Measurements from ENCODE around the gene MACF1. TPM values are rescaled to one million over a fixed set of nuclear protein-coding genes. Genes with fewer than 3 reads are reported as not detected.
"Not testable (repeated sequence)": the region's sequence is repeated elsewhere in the genome, so short reads cannot be mapped to it uniquely, and the experiment has no call there.

Gene MACF1
- total RNA-seq, 1 donor: 284 TPM

DNA sequence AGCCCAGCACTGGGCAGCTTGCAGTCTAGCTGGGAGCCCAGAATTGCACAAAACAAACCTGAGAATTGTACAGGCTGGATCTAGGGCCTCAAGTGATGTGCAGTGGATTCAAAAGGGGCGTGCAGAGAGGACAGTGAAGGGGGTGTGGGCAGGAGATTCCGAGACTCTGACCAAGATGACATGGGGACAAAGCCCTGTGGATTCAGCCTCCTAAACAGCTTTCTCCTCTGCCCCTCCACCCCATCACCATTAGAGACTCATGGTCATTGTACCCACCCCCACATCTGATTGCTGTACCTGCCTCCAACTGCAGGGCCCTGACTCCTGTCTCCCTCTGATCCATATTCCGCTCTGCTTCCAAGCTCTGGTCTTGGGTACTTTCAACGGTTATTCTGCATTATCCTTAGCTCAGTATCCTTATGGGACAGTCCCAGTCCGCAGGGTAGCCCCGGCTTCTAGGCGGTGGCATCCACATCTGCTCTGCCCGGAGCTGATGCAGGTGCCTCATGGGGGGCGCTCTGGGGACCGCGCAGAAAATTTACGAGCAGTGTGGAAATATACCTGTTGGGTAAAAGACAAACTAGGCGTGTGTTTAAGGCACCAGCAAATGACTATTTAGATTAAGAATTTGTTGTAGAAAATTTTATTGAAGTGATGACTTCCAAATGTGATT, 285.2 kb downstream of the MACF1 start:
- no peak overlapping the region for H3K4me3 ChIP-seq (ENCODE audit: low read depth, low read length)
- TF ChIP-seq, protein P1, sequence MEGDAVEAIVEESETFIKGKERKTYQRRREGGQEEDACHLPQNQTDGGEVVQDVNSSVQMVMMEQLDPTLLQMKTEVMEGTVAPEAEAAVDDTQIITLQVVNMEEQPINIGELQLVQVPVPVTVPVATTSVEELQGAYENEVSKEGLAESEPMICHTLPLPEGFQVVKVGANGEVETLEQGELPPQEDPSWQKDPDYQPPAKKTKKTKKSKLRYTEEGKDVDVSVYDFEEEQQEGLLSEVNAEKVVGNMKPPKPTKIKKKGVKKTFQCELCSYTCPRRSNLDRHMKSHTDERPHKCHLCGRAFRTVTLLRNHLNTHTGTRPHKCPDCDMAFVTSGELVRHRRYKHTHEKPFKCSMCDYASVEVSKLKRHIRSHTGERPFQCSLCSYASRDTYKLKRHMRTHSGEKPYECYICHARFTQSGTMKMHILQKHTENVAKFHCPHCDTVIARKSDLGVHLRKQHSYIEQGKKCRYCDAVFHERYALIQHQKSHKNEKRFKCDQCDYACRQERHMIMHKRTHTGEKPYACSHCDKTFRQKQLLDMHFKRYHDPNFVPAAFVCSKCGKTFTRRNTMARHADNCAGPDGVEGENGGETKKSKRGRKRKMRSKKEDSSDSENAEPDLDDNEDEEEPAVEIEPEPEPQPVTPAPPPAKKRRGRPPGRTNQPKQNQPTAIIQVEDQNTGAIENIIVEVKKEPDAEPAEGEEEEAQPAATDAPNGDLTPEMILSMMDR (IDR thresholded peaks at IDR 0.05; ENCODE audit: insufficient read depth, low read length): no peak
- DNase-seq (ENCODE audit: low read depth): no peak

DNA sequence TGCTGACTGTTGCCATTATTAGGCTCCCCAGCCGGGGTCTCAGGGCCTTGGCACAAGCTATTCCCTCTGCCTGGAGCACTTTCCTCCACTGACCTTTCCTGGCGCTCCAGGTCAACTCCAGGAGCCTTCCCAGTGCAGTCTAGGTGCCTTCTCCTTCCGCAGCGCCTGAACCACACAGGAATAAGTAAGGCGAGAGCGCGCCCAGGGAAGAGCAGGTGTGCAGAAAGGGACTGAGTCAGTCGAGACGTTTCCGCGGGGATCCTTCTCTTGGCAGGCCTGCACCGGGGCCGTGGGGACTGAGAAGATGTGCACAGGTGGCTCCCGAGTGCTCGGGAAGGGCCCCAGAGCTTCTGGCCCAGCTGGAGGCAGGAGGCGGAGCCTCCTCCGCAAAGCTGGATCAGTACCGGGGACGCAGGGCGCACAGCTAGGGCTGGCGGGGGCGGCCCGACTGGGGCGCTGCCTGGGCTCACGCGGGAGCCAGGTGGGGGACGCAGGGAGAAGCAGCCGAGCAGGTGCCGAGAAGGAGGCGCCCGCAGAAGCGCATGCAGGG, 286.2 kb downstream of the MACF1 start:
- no peak for DNase-seq (ENCODE audit: low read depth)
- H3K4me3 ChIP-seq (ENCODE audit: low read depth, low read length): no peak overlapping the region

DNA sequence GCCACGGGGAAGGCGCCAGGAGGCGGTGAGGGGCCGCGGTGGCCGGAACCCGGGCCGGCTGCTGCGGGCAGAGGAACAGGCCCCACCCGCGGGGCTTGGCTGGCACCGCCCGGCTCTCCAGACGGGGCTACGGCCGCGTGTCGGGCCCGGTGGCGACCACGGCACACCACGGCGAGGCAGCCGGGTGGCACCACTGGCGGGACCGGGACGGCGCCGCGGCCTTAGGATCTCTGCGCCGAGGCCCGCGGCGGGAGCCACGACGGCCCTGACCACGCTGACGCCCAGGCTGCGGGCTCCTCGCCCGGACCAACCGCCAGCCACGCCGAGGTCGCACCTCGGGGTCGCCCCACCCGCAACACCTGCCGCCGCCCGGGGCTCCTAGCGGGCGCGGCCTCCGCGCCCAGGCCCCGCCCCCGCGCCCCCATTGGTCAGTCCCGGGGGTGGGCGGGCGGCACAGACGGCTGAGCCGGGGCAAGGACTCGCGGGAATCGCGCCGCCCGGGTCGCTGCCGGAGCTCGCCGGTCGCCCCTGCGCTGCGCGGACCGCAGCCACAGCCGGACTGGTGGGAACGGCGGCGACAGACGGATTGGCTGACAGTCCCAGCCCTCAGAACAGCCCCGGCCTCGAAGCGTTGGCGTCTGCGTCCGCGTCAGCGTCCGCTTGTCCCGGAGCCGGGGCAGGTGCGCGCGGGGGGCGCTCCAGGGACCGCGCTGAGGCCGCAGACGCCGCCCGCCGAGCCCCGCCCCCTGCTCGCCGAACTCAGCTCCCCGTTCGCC, 286.8 kb downstream of the MACF1 start, which contains the start of gene BMP8A:
BMP8A (plus strand) TSS at position 491 of the 776 bp plus-strand sequence. CDS start 356 bp downstream, outside the sequence.
- TF ChIP-seq, protein P1 (IDR thresholded peaks at IDR 0.05; ENCODE audit: insufficient read depth, low read length): no peak
- DNase-seq (ENCODE audit: low read depth): no peak
- H3K4me3 ChIP-seq (ENCODE audit: low read depth, low read length): peak within 1 kb of the TSS; percentile 52

More for the DNA sequence above, 286.2 kb downstream of the MACF1 start:
- TF ChIP-seq, protein P1 (IDR thresholded peaks at IDR 0.05; ENCODE audit: insufficient read depth, low read length): no peak

DNA sequence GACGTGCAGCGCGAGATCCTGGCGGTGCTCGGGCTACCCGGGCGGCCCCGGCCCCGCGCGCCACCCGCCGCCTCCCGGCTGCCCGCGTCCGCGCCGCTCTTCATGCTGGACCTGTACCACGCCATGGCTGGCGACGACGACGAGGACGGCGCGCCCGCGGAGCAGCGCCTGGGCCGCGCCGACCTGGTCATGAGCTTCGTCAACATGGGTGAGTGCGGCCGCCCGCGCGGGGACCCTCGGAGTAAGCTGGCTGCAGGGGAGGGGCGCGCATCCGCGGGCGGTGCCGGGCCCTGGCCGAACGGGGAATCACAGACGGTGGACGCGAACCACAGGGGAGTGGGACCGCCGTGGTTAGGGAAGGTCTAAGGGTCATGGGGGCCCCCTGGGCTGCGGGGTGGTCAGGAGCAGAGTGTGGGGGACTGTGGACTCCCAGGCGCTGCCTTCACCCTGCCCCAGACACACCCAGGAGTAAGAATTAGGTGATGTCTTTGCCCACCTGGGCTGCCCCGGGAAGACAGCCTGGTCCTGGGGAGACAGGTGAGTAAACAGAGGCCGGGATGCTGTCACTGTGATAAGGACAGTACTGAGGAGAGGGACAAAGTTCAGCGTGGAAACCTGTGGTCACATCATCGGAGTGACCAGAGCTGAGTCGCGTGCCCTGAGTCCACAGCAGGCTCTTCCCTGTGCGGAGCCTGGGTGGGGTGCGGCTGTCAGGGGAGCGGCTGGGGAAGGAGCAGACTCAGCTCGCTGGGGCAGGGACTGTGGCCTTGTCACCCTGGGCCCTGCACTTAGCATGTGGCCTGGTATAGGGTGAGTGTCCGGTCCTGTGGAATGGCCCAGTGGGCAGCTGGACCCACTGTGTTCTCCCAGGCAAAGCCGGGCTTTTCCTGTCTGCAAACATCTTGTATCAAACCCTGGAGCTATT, 287.9 kb downstream of the MACF1 start:
- H3K4me3 ChIP-seq (ENCODE audit: low read depth, low read length); DNase-seq (ENCODE audit: low read depth): not testable (repeated sequence)

DNA sequence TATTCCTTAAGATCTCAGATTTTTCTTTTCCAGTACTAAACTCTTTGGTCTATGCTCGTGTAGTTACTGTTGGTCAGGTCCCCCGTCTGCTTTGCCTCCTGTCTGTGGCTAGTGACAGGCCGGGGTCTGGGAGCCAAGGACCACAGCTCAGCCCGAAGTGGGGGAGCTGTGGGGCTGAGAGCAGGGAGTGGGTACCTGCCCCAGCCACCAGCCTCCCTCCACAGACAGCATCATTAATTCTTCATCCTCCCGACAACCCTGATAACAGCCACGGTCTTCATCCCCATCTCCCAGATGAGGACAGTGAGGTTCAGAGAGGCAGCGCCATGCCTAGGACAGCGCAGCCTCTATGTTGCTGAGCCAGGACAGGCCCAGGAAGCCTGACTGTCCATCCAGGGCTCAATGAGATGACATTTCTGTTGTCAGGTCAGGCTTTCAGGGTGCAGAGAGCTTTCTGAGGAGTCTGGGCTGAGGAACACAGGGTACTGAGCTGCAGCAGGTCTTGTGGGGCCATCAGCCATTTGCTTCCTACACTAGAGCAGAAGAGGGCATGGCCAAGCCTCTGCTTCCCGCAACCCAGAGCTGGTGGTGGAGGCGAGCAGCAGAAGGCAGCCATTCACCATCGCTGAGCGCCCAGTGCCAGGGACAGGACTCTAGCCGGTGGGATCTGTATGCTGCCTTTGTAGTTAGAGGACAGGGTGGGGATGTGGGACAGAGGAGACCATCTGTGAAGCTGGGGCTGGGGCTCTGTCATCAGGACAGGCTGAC, 288.7 kb downstream of the MACF1 start:
- not testable (repeated sequence) for H3K4me3 ChIP-seq (ENCODE audit: low read depth, low read length); DNase-seq (ENCODE audit: low read depth)

DNA sequence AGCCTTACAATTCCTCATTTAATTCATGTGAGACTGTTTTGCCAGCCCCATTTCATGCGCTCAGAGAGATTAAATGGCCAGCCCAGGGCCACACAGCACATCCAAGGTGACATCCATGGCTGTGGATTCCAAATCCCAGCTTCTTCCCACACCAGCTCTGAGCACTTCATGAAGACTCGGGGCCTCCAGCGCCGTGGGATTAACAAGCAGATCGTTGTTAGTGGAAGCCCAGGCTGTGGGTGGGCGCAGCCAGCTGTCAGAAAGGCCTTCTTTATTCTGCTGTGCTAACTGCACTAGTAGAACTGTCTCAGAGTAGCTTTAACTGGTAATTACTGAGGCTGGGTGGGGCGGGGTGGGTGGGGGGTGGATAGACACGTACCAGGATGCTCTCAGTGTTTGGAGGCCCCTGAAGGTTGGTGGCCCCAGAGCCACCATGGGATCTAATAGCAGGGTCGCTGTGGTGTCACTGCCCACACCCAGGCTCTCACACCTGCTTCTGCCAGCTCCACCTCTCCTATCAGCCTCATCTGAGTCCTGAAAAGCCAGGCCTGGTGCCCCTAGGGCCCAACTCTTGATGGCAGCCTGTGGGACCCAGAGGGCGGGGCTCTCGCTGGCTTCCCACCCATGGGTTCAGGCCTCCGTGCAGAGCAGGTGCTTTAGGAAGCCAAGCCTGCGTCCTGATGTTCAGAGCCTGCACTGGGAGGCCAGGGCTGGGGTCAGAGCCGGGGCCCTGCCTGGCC, 290.3 kb downstream of the MACF1 start:
- TF ChIP-seq, protein P1 (IDR thresholded peaks at IDR 0.05; ENCODE audit: insufficient read depth, low read length): no peak

DNA sequence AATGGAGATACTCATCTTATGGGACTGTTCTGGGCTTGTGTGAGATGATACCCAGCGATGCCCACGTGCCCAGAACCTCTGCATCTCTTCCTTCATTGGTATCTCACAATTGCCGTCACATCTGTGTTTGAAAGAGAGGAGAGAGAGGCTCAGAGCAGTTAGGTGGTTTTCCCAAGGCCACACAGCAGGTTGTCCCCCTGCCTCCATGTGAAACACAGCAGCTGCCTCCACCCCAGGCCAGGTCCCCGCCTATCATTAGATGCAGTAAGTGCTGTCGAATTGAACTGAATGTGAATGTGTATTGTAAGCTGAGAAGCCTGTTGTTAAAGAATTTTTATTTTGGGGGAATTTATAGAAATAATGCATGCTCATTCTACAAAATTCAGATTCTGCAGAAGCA, 292.0 kb downstream of the MACF1 start:
- H3K4me3 ChIP-seq (ENCODE audit: low read depth, low read length); DNase-seq (ENCODE audit: low read depth): not testable (repeated sequence)

More for the DNA sequence above, 290.3 kb downstream of the MACF1 start:
- DNase-seq (ENCODE audit: low read depth): no peak
- H3K4me3 ChIP-seq (ENCODE audit: low read depth, low read length): no peak overlapping the region

All from fibroblast of the aortic adventitia (primary cell).